ENCODE data around the gene KRTAP2-2.

Gene KRTAP2-2

GRCh38 chr17:41020336-41020735, 34.7 kb downstream of the KRTAP2-2 start:
- DNase-seq (ENCODE audit: low read depth), result no peak

- no peak for DNase-seq (ENCODE audit: low read depth)
These were observed 35.6 kb downstream of the KRTAP2-2 start for GRCh38 chr17:41019415-41019814.

- DNase-seq (ENCODE audit: low read depth), result no peak
These were observed 36.5 kb downstream of the KRTAP2-2 start for GRCh38 chr17:41018541-41018940.

GRCh38 chr17:41016578-41017215, 38.3 kb downstream of the KRTAP2-2 start:
- no peak for DNase-seq (ENCODE audit: low read depth)

- no peak for DNase-seq (ENCODE audit: low read depth)
These were observed 39.6 kb downstream of the KRTAP2-2 start for GRCh38 chr17:41015454-41015853.

GRCh38 chr17:41013606-41014005, 41.4 kb downstream of the KRTAP2-2 start:
- no peak for DNase-seq (ENCODE audit: low read depth)

- DNase-seq (ENCODE audit: low read depth), result no peak
These were observed 41.8 kb downstream of the KRTAP2-2 start for GRCh38 chr17:41013181-41013580.

GRCh38 chr17:41012326-41013120, 42.5 kb downstream of the KRTAP2-2 start:
- no peak for DNase-seq (ENCODE audit: low read depth)

- no peak for DNase-seq (ENCODE audit: low read depth)
These were observed 44.6 kb downstream of the KRTAP2-2 start for GRCh38 chr17:41010441-41010840.

GRCh38 chr17:41009936-41010335, 45.1 kb downstream of the KRTAP2-2 start:
- DNase-seq (ENCODE audit: low read depth), result no peak

- no peak for DNase-seq (ENCODE audit: low read depth)
These were observed 45.7 kb downstream of the KRTAP2-2 start for GRCh38 chr17:41009301-41009760.

GRCh38 chr17:41008811-41009210, 46.2 kb downstream of the KRTAP2-2 start, which contains the start of gene KRTAP3-1:
Gene KRTAP3-1 (minus strand): TSS chr17:41009128. CDS start chr17:41009074, 54 bp downstream.
- no peak for DNase-seq (ENCODE audit: low read depth)

Data from stimulated activated CD8-positive, alpha-beta memory T cell treated with anti-CD3 and anti-CD28 coated beads, Interleukin-12 subunit alpha, Interleukin-12 subunit beta, amount 100 ng/mL, for 1 hour (primary cell).